Neural cell (in vitro differentiated cells): ENCODE data around the gene PLA2G4C. TPM values are rescaled to one million over a fixed set of nuclear protein-coding genes. Genes with fewer than 3 reads are reported as not detected.

Experiments
- H2AFZ ChIP-seq: fragments of 200-600, 300-800 bp; sonication (generic), shearing (Covaris generic); 2 replicates; pipeline ENCODE4 v1.6.0; 2014; ENCODE audit warnings: low read depth, mild to moderate bottlenecking, antibody characterized with exemption, low read length, moderate library complexity
- H3F3A ChIP-seq: fragments of 200-600 bp; shearing (Covaris generic); 2 replicates; pipeline ENCODE4 v1.6.1; 2016; ENCODE audit warnings: mild to moderate bottlenecking, moderate library complexity, mixed read lengths, antibody characterized with exemption, low read length; ENCODE audit not compliant: insufficient read depth, poor library complexity, severe bottlenecking
- H3K27ac ChIP-seq: fragments of 200-600, 300-800 bp; sonication (generic), shearing (Covaris generic); 2 replicates; pipeline ENCODE4 v1.5.1; 2014; ENCODE audit warnings: mild to moderate bottlenecking, low read length, moderate library complexity
- H3K27me3 ChIP-seq: fragments of 300-800, 200-600 bp; sonication (generic), shearing (Covaris generic); 2 replicates; pipeline ENCODE4 v1.6.0; 2014; ENCODE audit warnings: mild to moderate bottlenecking, low read depth, low read length, moderate library complexity; ENCODE audit not compliant: insufficient read depth
- H3K36me3 ChIP-seq: fragments of 300-800, 200-600 bp; sonication (generic), shearing (Covaris generic); 2 replicates; pipeline ENCODE4 v1.5.1; 2014; ENCODE audit warnings: mild to moderate bottlenecking, antibody characterized with exemption, low read length, moderate library complexity; ENCODE audit not compliant: insufficient read depth
- H3K4me2 ChIP-seq: fragments of 300-800, 200-600 bp; sonication (generic), shearing (Covaris generic); 2 replicates; pipeline ENCODE4 v1.6.0; 2014; ENCODE audit warnings: mild to moderate bottlenecking, low read length
- H3K4me3 ChIP-seq: fragments of 300-800, 200-600 bp; sonication (generic), shearing (Covaris generic); 2 replicates; pipeline ENCODE4 v1.5.1; 2014; ENCODE audit warnings: mild to moderate bottlenecking, low read length, moderate library complexity
- H3K79me2 ChIP-seq: fragments of 200-600 bp; shearing (Covaris generic); replicated peaks from 2 replicates; pipeline ENCODE4 v1.6.0; 2014; ENCODE audit warnings: mild to moderate bottlenecking, low read length, moderate library complexity; ENCODE audit not compliant: insufficient read depth
- H3K9ac ChIP-seq: fragments of 300-800, 200-600 bp; sonication (generic), shearing (Covaris generic); 2 replicates; pipeline ENCODE4 v1.6.1; 2016; ENCODE audit warnings: mild to moderate bottlenecking, low read length, mixed read lengths
- H3K9me2 ChIP-seq: fragments of 200-600 bp; shearing (Covaris generic); 2 replicates; pipeline ENCODE4 v1.6.1; 2016; ENCODE audit warnings: mild to moderate bottlenecking, low read length, mixed read lengths; ENCODE audit not compliant: insufficient read depth
- H3K9me3 ChIP-seq: fragments of 200-600, 300-800 bp; sonication (generic), shearing (Covaris generic); 2 replicates; pipeline ENCODE4 v1.6.1; 2016; ENCODE audit warnings: mild to moderate bottlenecking, mixed run types, low read length, moderate library complexity, mixed read lengths
- H4K20me1 ChIP-seq: fragments of 200-600 bp; shearing (Covaris generic); 2 replicates; pipeline ENCODE4 v1.6.1; 2016; ENCODE audit warnings: mild to moderate bottlenecking, mixed run types; ENCODE audit not compliant: insufficient read depth
- CTCF ChIP-seq: fragments of 450-650 bp; IDR thresholded peaks from 2 replicates; pipeline ENCODE4 v1.5.1; 2014; ENCODE audit warnings: antibody characterized with exemption, mild to moderate bottlenecking, moderate library complexity; ENCODE audit not compliant: poor library complexity, severe bottlenecking
- EP300 ChIP-seq: fragments of 450-650 bp; conservative IDR thresholded peaks from 2 replicates; pipeline ENCODE4 v1.6.1; 2014; ENCODE audit warnings: antibody characterized with exemption, mild to moderate bottlenecking, moderate library complexity; ENCODE audit not compliant: poor library complexity, severe bottlenecking
- EZH2 ChIP-seq: fragments of 200-600, 300-800 bp; shearing (Covaris generic), sonication (generic); IDR thresholded peaks from 2 replicates; pipeline ENCODE4 v1.6.1; 2014; ENCODE audit warnings: antibody characterized with exemption, low read length, borderline replicate concordance, mild to moderate bottlenecking; ENCODE audit not compliant: insufficient read depth, poor library complexity, severe bottlenecking
- MXI1 ChIP-seq: fragments of 450-650 bp; conservative IDR thresholded peaks from 2 replicates; pipeline ENCODE4 v1.6.1; 2014; ENCODE audit warnings: antibody characterized with exemption, mild to moderate bottlenecking; ENCODE audit not compliant: poor library complexity, severe bottlenecking
- POLR2AphosphoS5 ChIP-seq: IDR thresholded peaks from 2 replicates; pipeline ENCODE4 v1.6.1; 2012
- RAD21 ChIP-seq: fragments of 450-650 bp; conservative IDR thresholded peaks from 2 replicates; pipeline ENCODE4 v1.6.1; 2014; ENCODE audit warnings: antibody characterized with exemption, mild to moderate bottlenecking, moderate library complexity
- SMC3 ChIP-seq: fragments of 450-650 bp; conservative IDR thresholded peaks from 2 replicates; pipeline ENCODE4 v1.6.1; 2014; ENCODE audit warnings: antibody characterized with exemption, mild to moderate bottlenecking, moderate library complexity; ENCODE audit not compliant: poor library complexity
- TAF1 ChIP-seq: IDR thresholded peaks from 2 replicates; pipeline ENCODE4 v1.6.1; 2012; ENCODE audit warnings: low read depth
- polyA plus RNA-seq: library from polyadenylated mRNA; depleted of rRNA; stranded (reverse); fragments of >200 nt; gene quantifications from 2 replicates; pipeline ENCODE4 v1.2.3, GENCODE V29; 2014
- TF ChIP-seq, protein P1 (sequence below): IDR thresholded peaks from 2 replicates; pipeline ENCODE4 v1.6.1; 2012; ENCODE audit warnings: borderline replicate concordance

PLA2G4C gene
- polyA plus RNA-seq, 1 donor from 2014 or later: 8.6 TPM

- TF ChIP-seq SMC3 (no peak), EP300 (no peak)
These were observed 37.1 kb upstream of the PLA2G4C start (continued) for GRCh38 chr19:48147597-48148175.

- Histone ChIP-seq H3K27ac (no peak overlapping the region), H2AFZ (no peak overlapping the region), H3K4me3 (no peak overlapping the region), H3F3A (no peaks in the 10 kb centered on the region), H3K9ac (no peak overlapping the region), H3K9me3 (no peaks in the 10 kb centered on the region), H3K4me2 (no peak overlapping the region), H3K9me2 (no peaks in the 10 kb centered on the region), H3K36me3 (no peaks in the 10 kb centered on the region), H4K20me1 (no peaks in the 10 kb centered on the region), H3K79me2 (no peaks in the 10 kb centered on the region), H3K27me3 (no peaks in the 10 kb centered on the region)
- TF ChIP-seq, protein P1, sequence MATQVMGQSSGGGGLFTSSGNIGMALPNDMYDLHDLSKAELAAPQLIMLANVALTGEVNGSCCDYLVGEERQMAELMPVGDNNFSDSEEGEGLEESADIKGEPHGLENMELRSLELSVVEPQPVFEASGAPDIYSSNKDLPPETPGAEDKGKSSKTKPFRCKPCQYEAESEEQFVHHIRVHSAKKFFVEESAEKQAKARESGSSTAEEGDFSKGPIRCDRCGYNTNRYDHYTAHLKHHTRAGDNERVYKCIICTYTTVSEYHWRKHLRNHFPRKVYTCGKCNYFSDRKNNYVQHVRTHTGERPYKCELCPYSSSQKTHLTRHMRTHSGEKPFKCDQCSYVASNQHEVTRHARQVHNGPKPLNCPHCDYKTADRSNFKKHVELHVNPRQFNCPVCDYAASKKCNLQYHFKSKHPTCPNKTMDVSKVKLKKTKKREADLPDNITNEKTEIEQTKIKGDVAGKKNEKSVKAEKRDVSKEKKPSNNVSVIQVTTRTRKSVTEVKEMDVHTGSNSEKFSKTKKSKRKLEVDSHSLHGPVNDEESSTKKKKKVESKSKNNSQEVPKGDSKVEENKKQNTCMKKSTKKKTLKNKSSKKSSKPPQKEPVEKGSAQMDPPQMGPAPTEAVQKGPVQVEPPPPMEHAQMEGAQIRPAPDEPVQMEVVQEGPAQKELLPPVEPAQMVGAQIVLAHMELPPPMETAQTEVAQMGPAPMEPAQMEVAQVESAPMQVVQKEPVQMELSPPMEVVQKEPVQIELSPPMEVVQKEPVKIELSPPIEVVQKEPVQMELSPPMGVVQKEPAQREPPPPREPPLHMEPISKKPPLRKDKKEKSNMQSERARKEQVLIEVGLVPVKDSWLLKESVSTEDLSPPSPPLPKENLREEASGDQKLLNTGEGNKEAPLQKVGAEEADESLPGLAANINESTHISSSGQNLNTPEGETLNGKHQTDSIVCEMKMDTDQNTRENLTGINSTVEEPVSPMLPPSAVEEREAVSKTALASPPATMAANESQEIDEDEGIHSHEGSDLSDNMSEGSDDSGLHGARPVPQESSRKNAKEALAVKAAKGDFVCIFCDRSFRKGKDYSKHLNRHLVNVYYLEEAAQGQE: no peak
- TF ChIP-seq RAD21: no peak
- no peak for TF ChIP-seq EP300
- TF ChIP-seq TAF1: no peak
- no peak for TF ChIP-seq POLR2AphosphoS5
- no peak for TF ChIP-seq CTCF
- no peak for TF ChIP-seq MXI1
- no peak for TF ChIP-seq EZH2
These were observed 28.4 kb upstream of the PLA2G4C start for GRCh38 chr19:48139053-48139452.

- Histone ChIP-seq H4K20me1 (no peaks in the 10 kb centered on the region), H3K9me3 (no peaks in the 10 kb centered on the region), H3F3A (no peaks in the 10 kb centered on the region), H3K9ac (no peak overlapping the region), H2AFZ (no peak overlapping the region), H3K36me3 (no peaks in the 10 kb centered on the region), H3K4me2 (no peak overlapping the region), H3K79me2 (no peaks in the 10 kb centered on the region), H3K9me2 (no peaks in the 10 kb centered on the region), H3K27ac (no peak overlapping the region), H3K27me3 (no peaks in the 10 kb centered on the region), H3K4me3 (no peak overlapping the region)
- TF ChIP-seq EZH2 (no peak), POLR2AphosphoS5 (no peak), CTCF (no peak), EP300 (no peak), SMC3 (no peak), RAD21 (no peak), TAF1 (no peak), MXI1 (no peak)
- TF ChIP-seq, protein P1: no peak
These were observed 26.8 kb upstream of the PLA2G4C start for GRCh38 chr19:48137411-48137810.
